HG03469 (cell line): ENCODE data around the gene RAD18.

ENCODE experiments used
- ATAC-seq: cut with Tn5 transposase; IDR thresholded peaks from one replicate; pipeline ENCODE4 v1.9.1; 2021; ENCODE audit warnings: mild to moderate bottlenecking, moderate library complexity, moderate number of reproducible peaks; ENCODE audit not compliant: unreplicated experiment

Gene RAD18

DNA sequence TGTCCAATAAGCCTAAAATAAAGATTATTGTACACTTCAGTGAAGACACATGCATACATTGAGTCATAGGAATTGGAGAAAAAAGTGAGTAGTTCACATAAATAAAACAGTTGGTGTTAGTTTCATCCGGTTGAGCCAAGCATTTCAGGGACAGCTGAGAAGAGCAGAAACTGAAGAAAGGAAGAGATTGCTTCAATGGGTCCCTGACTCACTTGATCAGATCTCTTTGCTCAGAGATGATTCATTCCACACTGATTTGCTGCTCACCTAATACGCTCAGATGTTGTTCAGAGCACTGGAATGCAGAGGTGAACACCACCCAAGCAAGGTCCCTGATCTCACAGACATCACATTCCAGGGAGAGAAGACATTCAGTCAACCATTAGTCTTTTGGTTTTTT lies 93.7 kb downstream of the RAD18 start:
- ATAC-seq, result no peak

DNA sequence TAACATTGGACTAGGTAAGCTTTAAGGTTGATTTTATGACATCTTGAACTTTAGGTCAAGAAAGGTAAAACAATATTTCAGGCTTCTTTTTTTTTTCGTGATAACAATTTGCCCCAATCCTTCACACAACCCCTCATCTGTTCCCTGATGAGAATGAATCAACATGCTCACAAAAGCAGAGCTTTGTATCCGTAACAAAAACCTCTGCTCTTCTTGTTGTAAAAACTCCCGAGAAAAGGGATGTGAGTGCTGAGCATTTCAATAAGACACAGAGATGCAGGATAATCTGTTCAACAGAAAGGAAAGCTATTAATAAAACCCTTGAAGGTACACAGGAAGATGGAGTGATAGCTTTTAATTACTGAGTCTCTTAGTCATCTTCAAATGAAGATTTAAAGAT lies 94.3 kb downstream of the RAD18 start:
- no peak for ATAC-seq

- no peak for ATAC-seq
Observed at GRCh38 chr3:8867646-8868045, 95.6 kb downstream of the RAD18 start.

DNA sequence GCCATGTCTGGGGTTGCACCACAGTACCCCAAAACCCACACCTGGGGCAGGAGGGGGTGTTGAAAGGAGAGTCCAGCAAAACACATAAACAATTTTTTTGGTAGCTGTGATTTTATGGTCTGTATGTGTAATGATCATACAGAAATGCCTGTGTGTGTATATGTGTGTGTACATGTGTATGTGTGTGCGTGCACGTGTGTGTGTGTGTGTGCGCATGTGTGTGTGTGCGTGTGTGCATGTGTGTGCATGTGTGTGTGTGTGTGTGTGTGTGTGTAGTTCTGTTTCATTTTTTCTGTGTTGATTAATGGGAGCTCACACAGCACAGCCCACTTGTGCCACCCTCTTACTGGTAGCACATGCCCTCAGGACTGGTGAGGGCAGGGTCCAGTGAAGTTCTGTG lies 97.6 kb downstream of the RAD18 start:
- ATAC-seq, result no peak

- no peak for ATAC-seq
Observed at GRCh38 chr3:8864402-8865350, 98.6 kb downstream of the RAD18 start.

- ATAC-seq, result no peak
Observed at GRCh38 chr3:8863891-8864290, 99.4 kb downstream of the RAD18 start.

DNA sequence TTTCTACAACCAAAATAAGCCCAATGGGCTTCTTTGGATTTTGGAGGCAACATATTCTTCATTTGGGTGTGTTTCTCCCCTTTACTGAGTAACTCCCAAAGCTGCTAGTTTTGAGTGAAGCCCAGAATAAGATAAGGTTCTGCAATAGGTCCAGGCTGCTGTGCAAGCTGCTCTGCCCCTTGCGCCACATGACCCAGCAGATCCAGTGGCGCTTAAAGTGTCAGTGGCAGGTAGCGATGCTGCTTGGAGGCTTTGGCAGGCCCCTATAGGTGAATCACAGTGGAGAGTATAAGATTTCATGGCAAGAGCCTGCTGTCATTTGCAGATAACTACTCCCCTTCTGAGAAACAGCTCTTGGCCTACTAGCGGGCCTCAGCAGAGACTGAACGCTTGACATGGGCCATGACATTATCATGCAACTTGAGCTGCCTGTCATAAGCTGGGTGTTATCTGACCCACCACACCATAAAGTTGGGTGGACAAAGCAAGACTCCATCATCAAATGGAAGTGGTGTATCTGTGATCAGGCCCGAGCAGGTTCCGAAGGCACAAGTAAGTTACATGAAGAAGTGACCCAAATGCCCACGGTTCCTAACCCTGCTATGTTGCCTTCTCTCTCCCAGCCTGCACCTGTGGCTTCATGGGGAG lies 105.4 kb downstream of the RAD18 start:
- ATAC-seq, result no peak

DNA sequence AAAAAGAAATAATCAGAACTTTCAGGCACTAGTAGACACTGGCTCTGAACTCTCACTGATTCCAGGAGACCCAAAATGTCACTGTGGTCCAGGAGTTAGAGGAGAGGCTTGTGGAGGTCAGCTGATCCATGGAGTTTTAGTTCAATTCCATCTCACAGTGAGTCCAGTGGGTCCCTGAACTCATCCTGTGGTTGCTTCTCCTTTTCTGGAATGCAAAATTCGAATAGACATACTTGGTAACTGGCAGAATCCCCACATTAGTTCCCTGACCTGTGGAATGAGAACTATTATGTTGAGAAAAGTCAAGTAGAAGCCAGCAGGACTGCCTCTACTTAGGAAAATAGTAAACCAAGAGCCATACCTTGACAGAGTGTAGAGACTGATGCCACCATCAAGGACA lies 106.6 kb downstream of the RAD18 start:
- ATAC-seq, result no peak

- ATAC-seq, result no peak
Observed at GRCh38 chr3:8856071-8856470, 107.2 kb downstream of the RAD18 start.

GRCh38 chr3:8854656-8855055 lies 108.6 kb downstream of the RAD18 start:
- no peak for ATAC-seq

GRCh38 chr3:8853081-8853480 lies 110.2 kb downstream of the RAD18 start:
- no peak for ATAC-seq

DNA sequence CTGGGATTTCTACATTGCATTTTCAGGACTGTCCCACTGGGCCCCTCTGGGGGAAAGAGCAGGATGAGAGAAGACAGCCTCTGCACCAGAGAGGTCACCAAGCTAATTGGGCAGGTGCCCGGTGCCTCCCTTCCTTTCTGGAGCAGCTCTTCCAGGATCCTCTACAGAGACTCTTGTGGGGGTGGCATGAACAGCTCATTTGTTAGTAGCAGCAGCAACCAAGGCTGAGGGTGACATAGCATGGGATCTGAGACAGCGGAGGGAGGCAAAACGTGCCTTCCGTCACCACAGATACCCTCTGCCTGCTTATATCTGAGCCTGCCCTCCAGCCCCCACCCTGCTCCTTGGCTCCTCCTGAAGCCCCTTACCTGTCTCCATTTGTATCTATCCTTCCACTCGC lies 110.8 kb downstream of the RAD18 start:
- no peak for ATAC-seq

DNA sequence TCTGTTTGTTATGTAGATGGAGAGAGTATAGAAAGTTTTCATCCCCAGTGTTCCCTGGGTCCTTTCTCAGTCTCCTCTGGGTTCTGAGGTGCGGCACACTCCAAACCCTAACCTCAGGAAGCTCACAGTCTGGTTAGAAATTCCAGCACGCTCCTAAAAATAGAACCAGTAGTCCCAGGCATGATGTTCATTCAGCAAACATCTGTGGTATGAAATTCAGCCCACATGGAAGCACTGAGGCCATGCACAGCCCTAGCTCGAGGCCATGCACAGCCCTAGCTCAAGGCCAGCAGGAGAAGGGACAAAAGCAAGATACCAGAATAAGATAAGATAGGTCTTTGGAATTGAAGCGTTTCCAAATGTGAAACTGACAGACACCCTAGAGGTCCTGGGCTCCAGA lies 111.6 kb downstream of the RAD18 start:
- ATAC-seq, result no peak

DNA sequence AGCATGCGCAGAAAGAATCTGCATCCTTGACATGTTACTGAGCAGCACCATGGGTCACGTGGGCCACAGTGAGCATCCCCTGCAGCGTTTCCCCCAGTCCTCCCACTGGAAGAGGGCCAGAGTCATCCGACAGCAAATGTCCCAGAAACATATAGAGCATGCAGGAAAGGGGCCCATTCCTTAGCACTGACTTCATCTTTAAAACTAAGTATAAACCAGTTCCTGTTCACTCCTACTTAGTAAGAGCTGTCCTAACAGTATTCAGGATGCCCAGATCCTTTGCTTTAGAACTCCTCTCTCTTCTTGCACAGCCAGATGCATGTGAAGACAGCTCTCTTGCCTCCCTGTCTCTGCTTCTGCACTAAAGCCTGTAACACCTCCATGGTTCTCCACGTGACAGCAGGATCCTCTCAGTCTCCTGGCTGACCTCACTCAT lies 114.6 kb downstream of the RAD18 start:
- ATAC-seq, result no peak

DNA sequence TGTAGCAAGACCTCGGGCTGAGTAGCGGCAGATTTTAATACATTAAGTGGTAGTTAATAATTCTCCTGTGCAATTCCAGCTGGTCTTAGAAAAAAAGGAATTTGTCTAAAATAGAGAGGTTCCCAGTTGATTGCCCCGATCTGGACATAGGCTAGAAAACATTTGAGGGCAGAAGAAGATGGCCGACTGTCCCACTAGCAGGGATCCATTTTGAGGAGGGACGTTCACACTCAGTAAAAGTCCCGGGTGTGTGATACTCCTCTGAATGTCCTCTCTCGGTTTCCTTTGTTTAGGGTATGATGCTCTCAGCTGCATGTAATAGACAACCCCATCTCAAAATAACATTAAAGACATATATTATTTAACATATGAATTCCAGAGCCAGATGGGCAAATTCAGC lies 116.0 kb downstream of the RAD18 start:
- ATAC-seq, result no peak

DNA sequence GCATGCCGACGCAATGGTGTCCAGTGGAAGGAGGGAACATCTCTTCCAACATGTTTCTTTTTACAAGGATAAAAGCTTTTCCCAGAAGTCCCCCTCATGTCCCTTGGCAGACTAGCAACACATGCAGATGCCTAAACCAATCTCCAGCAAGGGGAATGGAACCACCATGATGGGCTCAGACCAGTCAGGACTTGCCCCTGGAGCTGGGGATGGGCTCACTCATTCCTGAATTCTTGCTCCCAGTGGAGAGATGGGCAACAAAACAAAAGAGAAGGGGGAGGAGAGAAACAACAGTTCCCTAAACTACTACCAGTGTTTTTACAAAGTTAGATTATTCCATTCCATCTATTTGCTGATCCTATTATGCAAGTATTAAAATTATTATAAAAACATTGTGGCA lies 117.1 kb downstream of the RAD18 start:
- no peak for ATAC-seq

GRCh38 chr3:8845641-8846040 lies 117.6 kb downstream of the RAD18 start:
- no peak for ATAC-seq

DNA sequence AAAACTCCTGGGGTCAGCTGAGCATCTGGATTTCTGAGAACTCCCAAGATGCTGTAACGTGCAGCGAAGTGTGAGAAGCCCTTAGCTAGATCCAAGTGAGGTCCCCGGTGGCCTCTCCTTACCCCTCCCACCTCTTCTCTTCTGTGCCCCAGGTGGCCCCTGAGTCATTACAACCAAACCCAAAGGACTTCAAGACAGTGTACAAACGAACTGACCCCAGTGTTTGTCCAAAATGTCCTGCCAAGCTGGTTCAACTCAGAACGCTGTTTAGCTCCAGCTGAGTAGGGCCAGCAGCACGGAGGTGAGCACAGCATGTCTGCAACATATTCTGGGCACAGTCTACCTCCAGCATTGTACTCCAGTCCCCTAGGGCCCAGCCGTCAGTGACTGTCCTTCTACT lies 119.9 kb downstream of the RAD18 start:
- no peak for ATAC-seq

GRCh38 chr3:8842293-8842692 lies 121.0 kb downstream of the RAD18 start:
- no peak for ATAC-seq

DNA sequence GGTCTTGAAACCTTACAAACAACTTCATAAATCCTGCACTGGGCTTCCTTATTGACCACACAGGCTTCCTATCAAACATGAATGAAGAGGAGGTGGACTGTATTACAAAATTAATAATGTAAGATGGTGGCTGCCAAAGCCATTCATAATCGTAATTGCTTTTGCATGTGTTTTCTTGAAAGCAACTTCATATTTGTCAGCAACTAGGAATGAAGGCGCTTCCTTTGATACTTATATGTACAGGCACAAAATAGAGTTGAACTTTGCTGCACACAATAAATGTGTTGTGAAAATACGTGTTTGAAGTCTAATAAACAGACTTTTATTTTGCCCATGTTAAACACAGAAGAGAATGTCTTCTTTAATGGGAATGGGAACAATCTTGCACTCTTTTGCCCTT lies 121.8 kb downstream of the RAD18 start:
- ATAC-seq, result no peak

- ATAC-seq, result no peak
Observed at GRCh38 chr3:8840556-8840955, 122.7 kb downstream of the RAD18 start.

- no peak for ATAC-seq
Observed at GRCh38 chr3:8839607-8840325, 123.5 kb downstream of the RAD18 start.
